GM18499 (cell line): Measurements from ENCODE around the gene GPR25.

ENCODE experiments used
- ATAC-seq: cut with Tn5 transposase; IDR thresholded peaks from one replicate; pipeline ENCODE4 v1.9.1; 2021; ENCODE audit warnings: moderate number of reproducible peaks; ENCODE audit not compliant: insufficient read depth, unreplicated experiment

Gene GPR25

GRCh38 chr1:200872446-200873115 lies at the start of gene GPR25:
Gene GPR25 (plus strand): TSS chr1:200872981. CDS start chr1:200873038, 57 bp downstream.
- no peak for ATAC-seq

- ATAC-seq: no peak
Observed at GRCh38 chr1:200831091-200831490, 41.7 kb upstream of the GPR25 start.

- ATAC-seq: no peak
Observed at GRCh38 chr1:200834383-200834782, 38.4 kb upstream of the GPR25 start.

- ATAC-seq: no peak
Observed at GRCh38 chr1:200836213-200836612, 36.6 kb upstream of the GPR25 start.

GRCh38 chr1:200837931-200838571 lies 34.7 kb upstream of the GPR25 start:
- ATAC-seq: no peak

GRCh38 chr1:200838676-200839445 lies 33.9 kb upstream of the GPR25 start:
- ATAC-seq: no peak

GRCh38 chr1:200845360-200845759 lies 27.4 kb upstream of the GPR25 start:
- ATAC-seq: no peak

- ATAC-seq: no peak
Observed at GRCh38 chr1:200846398-200846797, 26.4 kb upstream of the GPR25 start.

GRCh38 chr1:200849430-200849829 lies 23.4 kb upstream of the GPR25 start:
- no peak for ATAC-seq

- ATAC-seq: no peak
Observed at GRCh38 chr1:200850554-200850953, 22.2 kb upstream of the GPR25 start.

- ATAC-seq: no peak
Observed at GRCh38 chr1:200856716-200857357, 15.9 kb upstream of the GPR25 start.

- no peak for ATAC-seq
Observed at GRCh38 chr1:200857804-200858203, 15.0 kb upstream of the GPR25 start.

GRCh38 chr1:200861937-200862647 lies 10.7 kb upstream of the GPR25 start:
- no peak for ATAC-seq

- ATAC-seq: no peak
Observed at GRCh38 chr1:200862713-200863415, 9.9 kb upstream of the GPR25 start.

GRCh38 chr1:200866116-200866515 lies 6.7 kb upstream of the GPR25 start:
- ATAC-seq: no peak

- peak; percentile 75 for ATAC-seq
Observed at GRCh38 chr1:200866521-200866920, 6.3 kb upstream of the GPR25 start.

- no peak for ATAC-seq
Observed at GRCh38 chr1:200867018-200867811, 5.6 kb upstream of the GPR25 start.

- ATAC-seq: no peak
Observed at GRCh38 chr1:200869376-200869752, 3.4 kb upstream of the GPR25 start.
